ENCODE data around the gene KLRC1. TPM values are rescaled to one million over a fixed set of nuclear protein-coding genes. Genes with fewer than 3 reads are reported as not detected.
"Not testable (repeated sequence)": the region's sequence is repeated elsewhere in the genome, so short reads cannot be mapped to it uniquely, and the experiment has no call there.

KLRC1 gene
- total RNA-seq, 2 experiments from 2014 or later: 0.21 TPM; not detected in 1

GRCh38 chr12:10409392-10409791, 43.8 kb downstream of the KLRC1 start, which contains the start of gene KLRC4:
Gene KLRC4 (minus strand): TSS chr12:10409757. CDS start chr12:10409575, 182 bp downstream.
- POLR2A ChIA-PET: no interaction called here

GRCh38 chr12:10408842-10409241, 44.3 kb downstream of the KLRC1 start:
- Mint-ChIP-seq H3K27me3 (peaks cover 4% of the 10 kb centered on the region), H3K27ac (no peak overlapping the region), H3K9me3 (ENCODE audit: low read depth) (peaks cover 4% of the 10 kb centered on the region), H3K4me1 (no peaks in the 10 kb centered on the region), H3K36me3 (ENCODE audit: low read depth) (no peaks in the 10 kb centered on the region), H3K4me3 (no peak overlapping the region)
- intact Hi-C loops (cut with DNase I, micrococcal nuclease): no loop called here
- POLR2A ChIA-PET: no interaction called here
- CTCF ChIA-PET: interaction anchor here (0.6 kb wide), 1 partner anchor 487 kb away, joined by 3 read pairs; no protein-coding TSS in a partner anchor
- no peak for DNase-seq
- no peak for ATAC-seq

More at GRCh38 chr12:10409392-10409791, 43.8 kb downstream of the KLRC1 start, which contains the start of gene KLRC4:
- no peak within 1 kb of the TSS for H3K27ac Mint-ChIP-seq
- H3K27me3 Mint-ChIP-seq: peaks cover 4% of the 10 kb centered on the region
- no peaks in the 10 kb centered on the region for H3K36me3 Mint-ChIP-seq (ENCODE audit: low read depth)
- intact Hi-C loops (cut with DNase I, micrococcal nuclease): no loop called here
- no peak within 1 kb of the TSS for H3K4me3 Mint-ChIP-seq
- no peak for DNase-seq
- CTCF ChIA-PET: no interaction called here
- ATAC-seq: no peak
- H3K9me3 Mint-ChIP-seq (ENCODE audit: low read depth): peaks cover 4% of the 10 kb centered on the region
- H3K4me1 Mint-ChIP-seq: no peaks in the 10 kb centered on the region

DNA sequence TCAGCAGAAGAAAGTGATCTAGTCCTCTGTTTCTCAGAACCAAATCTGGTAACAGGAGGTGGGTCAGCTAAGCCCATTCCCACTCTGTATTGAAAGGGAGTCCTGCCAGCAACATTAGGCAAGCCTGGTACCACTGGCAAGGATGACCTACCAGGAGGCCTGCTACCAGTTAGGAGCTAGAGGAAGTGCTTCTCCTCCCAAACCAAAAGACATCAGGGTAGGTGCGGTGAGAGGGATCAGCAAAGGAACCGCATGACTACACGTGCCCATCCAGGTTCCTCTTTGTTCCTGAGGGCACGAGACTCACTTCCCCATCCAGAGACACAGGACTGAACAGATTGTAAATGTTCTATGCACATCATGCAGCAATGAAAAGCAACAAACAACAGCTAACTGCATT, 46.5 kb downstream of the KLRC1 start:
- DNase-seq: no peak
- H3K27ac Mint-ChIP-seq: no peak overlapping the region
- H3K4me1 Mint-ChIP-seq: no peaks in the 10 kb centered on the region
- ATAC-seq: no peak
- H3K36me3 Mint-ChIP-seq (ENCODE audit: low read depth): no peaks in the 10 kb centered on the region
- no peak overlapping the region for H3K4me3 Mint-ChIP-seq
- intact Hi-C loops (cut with DNase I, micrococcal nuclease): no loop called here
- peaks cover 4% of the 10 kb centered on the region for H3K27me3 Mint-ChIP-seq
- H3K9me3 Mint-ChIP-seq (ENCODE audit: low read depth): peaks cover 4% of the 10 kb centered on the region
- ChIA-PET CTCF (no interaction called here), POLR2A (no interaction called here)

- Mint-ChIP-seq H3K27me3 (peaks cover 6% of the 10 kb centered on the region), H3K36me3 (ENCODE audit: low read depth) (no peaks in the 10 kb centered on the region), H3K4me1 (no peaks in the 10 kb centered on the region), H3K4me3 (no peak overlapping the region), H3K9me3 (ENCODE audit: low read depth) (peaks cover 4% of the 10 kb centered on the region), H3K27ac (no peak overlapping the region)
- ATAC-seq: no peak
- ChIA-PET CTCF (no interaction called here), POLR2A (no interaction called here)
- DNase-seq: no peak
- intact Hi-C loops (cut with DNase I, micrococcal nuclease): no loop called here
These were observed 47.9 kb downstream of the KLRC1 start for GRCh38 chr12:10405294-10405693.

DNA sequence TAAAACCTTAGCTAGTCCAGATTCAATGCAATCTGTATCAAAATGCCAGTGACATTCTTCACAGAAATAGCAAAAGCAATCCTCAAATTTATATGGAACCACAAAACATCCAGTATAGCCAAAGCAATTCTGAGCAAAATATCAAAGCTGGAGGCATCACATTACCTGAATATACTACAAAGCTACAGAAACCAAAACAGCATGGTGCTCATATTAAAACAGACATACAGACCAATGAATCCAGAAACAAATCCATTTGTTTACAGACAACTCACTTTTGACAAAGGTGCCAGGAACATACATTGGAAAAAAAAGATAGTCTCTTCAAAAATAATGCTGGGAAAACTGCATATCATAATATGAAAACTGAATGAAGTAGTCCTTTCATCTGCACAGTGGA, 48.4 kb downstream of the KLRC1 start:
- Mint-ChIP-seq H3K4me1 (no peaks in the 10 kb centered on the region), H3K4me3 (no peak overlapping the region), H3K27me3 (peaks cover 6% of the 10 kb centered on the region), H3K9me3 (ENCODE audit: low read depth) (peaks cover 4% of the 10 kb centered on the region), H3K36me3 (ENCODE audit: low read depth) (no peaks in the 10 kb centered on the region), H3K27ac (no peak overlapping the region)
- CTCF ChIA-PET: no interaction called here
- intact Hi-C loops (cut with DNase I, micrococcal nuclease): no loop called here
- POLR2A ChIA-PET: no interaction called here
- no peak for DNase-seq
- no peak for ATAC-seq

DNA sequence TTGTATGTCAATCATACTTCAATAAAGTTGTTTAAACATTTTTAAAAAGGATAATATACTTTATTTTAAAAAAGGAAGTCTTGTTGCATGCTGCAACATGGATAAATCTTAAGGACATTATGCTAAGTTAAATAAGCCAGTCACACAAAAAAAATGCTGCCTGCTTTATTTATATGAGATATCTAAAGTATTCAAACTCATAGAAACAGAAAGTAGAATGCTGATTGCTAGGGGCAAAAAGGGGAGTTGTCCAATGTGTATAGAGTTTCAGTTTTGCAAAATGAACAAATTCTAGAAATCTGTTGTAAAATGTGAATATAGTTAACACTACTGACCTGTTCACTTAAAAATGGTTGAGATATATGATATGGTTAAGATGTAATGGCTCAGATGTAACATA, 52.3 kb downstream of the KLRC1 start:
- Mint-ChIP-seq H3K4me3 (no peak overlapping the region), H3K27ac (no peak overlapping the region), H3K36me3 (ENCODE audit: low read depth) (no peaks in the 10 kb centered on the region), H3K27me3 (peaks cover 11% of the 10 kb centered on the region), H3K9me3 (ENCODE audit: low read depth) (peaks cover 4% of the 10 kb centered on the region), H3K4me1 (no peaks in the 10 kb centered on the region)
- DNase-seq (no peak), ATAC-seq (no peak)
- intact Hi-C loops (cut with DNase I, micrococcal nuclease): no loop called here
- ChIA-PET CTCF (no interaction called here), POLR2A (no interaction called here)

DNA sequence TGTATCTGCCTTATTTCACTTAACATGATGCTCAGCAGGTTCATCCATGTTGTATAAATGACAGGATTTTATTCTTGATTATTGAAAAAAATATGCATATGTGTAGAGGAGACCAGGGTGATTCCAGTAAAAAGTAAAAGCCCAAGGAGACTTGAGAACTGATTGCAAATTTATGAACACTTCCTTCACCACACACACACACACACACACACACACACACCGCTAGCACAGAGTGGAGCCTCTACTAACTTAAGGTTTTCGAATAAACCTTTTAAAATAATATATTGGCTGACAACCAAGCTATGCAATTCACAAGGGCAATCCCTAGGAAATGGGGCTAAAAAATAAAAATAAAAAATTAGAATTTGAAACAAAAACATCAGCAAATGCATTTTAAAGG, 55.0 kb downstream of the KLRC1 start:
- intact Hi-C loops (cut with DNase I, micrococcal nuclease): no loop called here
- DNase-seq (no peak), ATAC-seq (no peak)
- Mint-ChIP-seq H3K9me3 (ENCODE audit: low read depth) (no peaks in the 10 kb centered on the region), H3K4me3 (no peak overlapping the region), H3K4me1 (peaks cover 2% of the 10 kb centered on the region), H3K27me3 (peaks cover 10% of the 10 kb centered on the region), H3K27ac (no peak overlapping the region), H3K36me3 (ENCODE audit: low read depth) (no peaks in the 10 kb centered on the region)
- CTCF ChIA-PET: no interaction called here
- POLR2A ChIA-PET: no interaction called here

DNA sequence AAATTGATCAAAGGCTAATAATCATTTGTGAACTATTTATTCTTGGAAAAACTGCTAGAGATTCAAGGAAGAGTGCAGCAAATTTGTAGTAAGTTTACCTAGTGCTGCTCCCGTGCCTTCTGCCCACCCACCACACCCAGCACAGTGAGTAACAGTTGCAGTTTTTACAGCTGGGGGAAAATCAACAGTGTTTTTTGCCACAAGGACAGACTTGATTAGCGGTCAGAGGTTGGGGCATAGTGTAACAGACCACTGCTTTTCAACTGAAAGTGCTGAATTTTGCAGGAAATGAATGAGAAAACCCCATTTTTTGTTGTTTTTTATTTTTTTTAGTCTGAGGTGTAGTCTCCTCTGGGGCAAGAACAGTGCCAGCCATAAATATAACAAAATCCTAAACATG, 55.9 kb downstream of the KLRC1 start:
- Mint-ChIP-seq H3K4me1 (peaks cover 2% of the 10 kb centered on the region), H3K27me3 (peaks cover 13% of the 10 kb centered on the region), H3K4me3 (no peak overlapping the region), H3K36me3 (ENCODE audit: low read depth) (no peaks in the 10 kb centered on the region), H3K9me3 (ENCODE audit: low read depth) (no peaks in the 10 kb centered on the region), H3K27ac (no peak overlapping the region)
- ATAC-seq (no peak), DNase-seq (no peak)
- intact Hi-C loops (cut with DNase I, micrococcal nuclease): no loop called here
- POLR2A ChIA-PET: no interaction called here
- CTCF ChIA-PET: no interaction called here

GRCh38 chr12:10396176-10396575, 57.0 kb downstream of the KLRC1 start:
- POLR2A ChIA-PET: not testable (repeated sequence)

More at GRCh38 chr12:10396176-10396575, 57.0 kb downstream of the KLRC1 start:
- peaks cover 13% of the 10 kb centered on the region for H3K27me3 Mint-ChIP-seq
- H3K4me3 Mint-ChIP-seq; intact Hi-C loops (cut with DNase I, micrococcal nuclease); H3K4me1 Mint-ChIP-seq; DNase-seq; H3K27ac Mint-ChIP-seq; H3K36me3 Mint-ChIP-seq (ENCODE audit: low read depth); CTCF ChIA-PET; ATAC-seq; H3K9me3 Mint-ChIP-seq (ENCODE audit: low read depth): not testable (repeated sequence)

Other genes with a start within 250 kb of the KLRC1 start
- 1 to 10 TPM; 2.3 to 2.9 TPM for gene GABARAPL1, start 240.5 kb downstream of the KLRC1 start, total RNA-seq
- gene KLRD1, start 145.5 kb downstream of the KLRC1 start, total RNA-seq: under 1 TPM; 0.05 to 0.28 TPM
- gene KLRK1, start 63.3 kb downstream of the KLRC1 start, total RNA-seq: not detected
- not detected for gene KLRC4, start 43.6 kb downstream of the KLRC1 start, total RNA-seq
- not detected for gene KLRC3, start 32.8 kb downstream of the KLRC1 start, total RNA-seq
- not detected for gene KLRC2, start 17.4 kb downstream of the KLRC1 start, total RNA-seq
- gene EIF2S3B, start 52.5 kb upstream of the KLRC1 start, total RNA-seq: 1 to 10 TPM; 1.3 to 1.8 TPM
- 10 to 100 TPM; 66.3 to 89.3 TPM for gene MAGOHB, start 160.2 kb upstream of the KLRC1 start, total RNA-seq
- not detected for gene STYK1, start 220.7 kb upstream of the KLRC1 start, total RNA-seq

Data from activated CD4-positive, alpha-beta T cell treated with anti-CD3 and anti-CD28 coated beads for 36 hours (primary cell).